HTR-8/SVneo (cell line): Measurements from ENCODE around the gene THADA.
"Not testable (repeated sequence)": the region's sequence is repeated elsewhere in the genome, so short reads cannot be mapped to it uniquely, and the experiment has no call there.

ENCODE experiments used
- DNase-seq: peaks from one replicate; pipeline ENCODE4 v3.0.0; 2011; ENCODE audit warnings: low spot score, mixed read lengths; ENCODE audit not compliant: insufficient read length
- FAIRE-seq: peaks from 2 replicates; lab custom pipeline; 2011; peaks lifted over from hg19 to GRCh38; lab: Jason Lieb, UNC

Gene THADA

DNA sequence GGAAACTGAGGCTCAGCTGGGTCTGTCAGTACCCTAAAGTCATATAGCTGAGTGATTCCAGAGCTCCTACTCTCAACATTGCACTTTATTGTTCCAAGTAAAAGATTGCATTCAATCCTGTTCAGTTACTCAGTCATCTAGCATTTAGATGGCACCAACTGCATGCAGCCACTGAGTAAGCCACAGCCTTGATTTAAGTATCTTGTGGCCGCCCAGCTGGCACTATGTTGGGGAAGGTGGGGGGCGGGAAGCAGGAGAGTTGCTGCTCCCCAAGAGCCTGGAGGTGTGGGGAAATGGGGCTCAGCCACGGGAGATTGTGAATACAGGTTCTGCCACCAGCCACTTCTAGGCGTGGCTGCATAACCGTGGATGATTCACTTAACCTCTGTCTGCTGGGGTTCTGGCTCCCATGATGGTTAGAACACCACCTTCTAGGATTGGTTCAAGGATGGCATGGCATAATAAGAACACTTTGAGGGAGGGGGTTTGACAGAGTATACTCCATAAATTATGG is 386.6 kb downstream of the THADA start:
- no peak for FAIRE-seq

DNA sequence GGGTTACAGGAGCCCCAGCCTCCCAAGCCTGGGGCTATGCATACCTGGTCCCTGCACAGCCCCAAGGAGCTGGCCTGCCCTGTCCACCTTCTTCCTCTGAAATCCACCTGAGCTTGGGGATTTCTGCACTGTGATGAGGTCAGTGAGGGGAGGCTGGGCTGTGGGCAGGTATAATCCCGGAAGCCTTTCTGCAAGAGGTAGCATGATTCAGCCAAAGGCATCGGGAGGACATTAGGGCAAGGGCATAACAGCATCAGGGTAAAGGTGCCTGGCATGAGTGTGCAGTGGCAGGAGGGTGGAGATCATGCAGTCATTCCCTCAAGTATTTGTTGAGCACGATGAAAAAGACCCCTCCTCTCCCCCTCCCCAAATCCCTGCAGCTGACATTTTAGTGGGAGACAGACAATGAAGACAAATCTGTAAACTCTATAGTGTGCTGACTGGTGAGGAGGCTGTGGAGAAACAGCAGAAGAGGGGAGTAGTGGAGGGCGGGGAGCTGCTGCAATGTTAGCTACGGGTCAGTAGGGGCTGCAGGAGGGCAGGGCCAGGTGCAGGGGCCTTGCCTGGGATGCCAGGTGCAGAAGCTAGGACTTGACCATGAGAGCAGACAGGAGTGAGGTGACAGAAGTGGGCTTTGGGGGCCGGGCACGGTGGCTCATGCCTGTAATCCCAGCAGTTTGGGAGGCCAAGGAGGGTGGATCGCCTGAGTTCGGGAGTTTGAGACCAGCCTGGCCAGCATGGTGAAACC is 388.1 kb downstream of the THADA start:
- no peak for DNase-seq
- FAIRE-seq = no peak

More for the DNA sequence above, 386.6 kb downstream of the THADA start:
- no peak for DNase-seq

DNA sequence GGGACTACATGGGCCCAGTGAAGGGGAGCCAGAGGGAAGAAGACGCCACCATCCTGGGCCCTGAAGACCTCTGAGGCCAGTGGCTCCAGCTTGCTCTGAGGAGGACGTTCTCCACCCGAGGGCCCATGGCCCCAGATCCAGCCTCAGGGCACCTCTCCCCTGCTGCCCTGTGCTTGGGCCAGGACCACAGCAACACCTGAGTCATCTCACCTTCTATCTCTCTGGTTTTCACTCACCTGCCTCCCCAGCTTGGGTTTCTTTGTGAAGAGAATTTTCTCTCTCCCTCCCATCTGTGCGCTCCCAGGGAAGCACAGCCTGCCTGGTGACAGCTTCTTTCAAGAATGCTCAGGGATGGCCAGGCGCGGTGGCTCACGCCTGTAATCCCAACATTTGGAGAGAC is 389.2 kb downstream of the THADA start:
- FAIRE-seq (no peak), DNase-seq (no peak)

DNA sequence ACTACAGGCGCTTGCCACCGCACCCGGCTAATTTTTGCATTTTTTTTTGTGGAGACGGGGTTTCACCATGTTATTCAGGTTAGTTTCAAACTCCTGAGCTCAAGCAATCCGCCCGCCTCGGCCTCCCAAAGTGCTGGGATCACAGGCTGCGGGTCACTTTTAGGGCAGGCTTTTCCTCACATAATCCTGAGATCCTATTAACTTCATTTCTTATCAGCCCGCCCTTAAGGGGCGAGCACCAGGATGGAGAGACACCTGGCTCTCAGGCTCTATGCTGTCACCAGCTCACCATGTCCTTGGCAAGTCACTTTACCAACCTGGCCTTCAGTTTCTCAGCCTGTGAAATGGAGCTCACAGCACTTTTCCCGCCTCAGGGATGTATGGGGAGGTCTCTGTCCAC is 392.5 kb downstream of the THADA start:
- DNase-seq (no peak), FAIRE-seq (no peak)

DNA sequence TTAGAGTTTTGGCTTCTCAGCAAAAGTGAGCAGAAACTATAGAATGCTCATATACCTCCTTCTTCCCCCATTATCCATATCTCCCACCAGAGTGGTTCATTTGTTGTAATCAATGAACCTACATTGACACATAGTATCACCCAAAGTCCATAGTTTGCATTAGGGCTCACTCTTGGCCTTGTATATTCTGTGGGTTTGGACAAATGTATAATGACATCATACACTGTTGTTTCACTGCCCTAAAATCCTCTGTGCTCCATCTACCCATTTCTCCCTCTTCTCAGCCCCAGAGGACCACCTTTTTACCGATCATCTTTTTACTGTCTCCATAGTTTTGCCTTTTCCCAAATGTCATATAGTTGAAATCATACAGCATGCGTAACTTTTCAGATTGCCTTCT is 393.5 kb downstream of the THADA start:
- FAIRE-seq (no peak), DNase-seq (no peak)

DNA sequence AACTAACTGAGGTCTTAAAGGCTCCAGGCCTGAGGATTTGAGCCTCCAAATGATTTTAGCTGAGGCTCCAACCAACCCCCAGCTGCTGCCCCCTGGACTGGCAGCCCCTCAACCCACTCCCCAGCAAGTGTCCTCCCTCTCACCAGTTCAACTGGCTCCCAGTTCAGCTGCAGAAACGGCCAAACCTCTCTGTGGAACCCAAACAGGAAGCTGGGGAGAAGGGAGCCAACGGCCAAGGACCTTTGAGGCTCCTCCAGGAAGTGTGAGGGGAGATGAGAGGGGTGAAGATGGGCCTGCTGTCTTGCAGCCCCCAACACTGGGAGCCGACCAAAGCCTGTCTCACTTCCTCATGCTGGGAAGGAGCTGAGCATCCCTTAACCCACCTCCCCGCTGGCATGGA is 394.3 kb downstream of the THADA start:
- FAIRE-seq (no peak), DNase-seq (no peak)

DNA sequence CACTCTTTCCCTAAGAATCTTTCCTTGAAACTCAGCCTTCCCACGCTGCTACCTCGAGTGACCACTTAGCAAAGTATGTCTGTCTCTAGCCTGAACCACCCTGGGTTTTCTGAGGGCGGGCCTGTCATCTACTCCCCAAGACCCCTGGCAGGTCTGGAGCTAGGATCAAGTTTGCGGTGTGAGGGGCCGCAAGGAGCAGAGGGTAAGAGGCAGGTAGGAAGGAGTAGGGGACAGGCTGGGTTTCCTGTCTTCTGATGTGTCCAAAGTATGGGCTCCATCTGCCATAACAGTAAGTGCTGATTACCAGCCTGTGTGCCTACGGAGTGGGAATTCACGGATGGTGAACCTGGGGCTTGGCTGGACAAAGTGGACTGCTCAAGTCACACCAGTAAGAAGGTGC is 394.8 kb downstream of the THADA start:
- DNase-seq (no peak), FAIRE-seq (no peak)

DNA sequence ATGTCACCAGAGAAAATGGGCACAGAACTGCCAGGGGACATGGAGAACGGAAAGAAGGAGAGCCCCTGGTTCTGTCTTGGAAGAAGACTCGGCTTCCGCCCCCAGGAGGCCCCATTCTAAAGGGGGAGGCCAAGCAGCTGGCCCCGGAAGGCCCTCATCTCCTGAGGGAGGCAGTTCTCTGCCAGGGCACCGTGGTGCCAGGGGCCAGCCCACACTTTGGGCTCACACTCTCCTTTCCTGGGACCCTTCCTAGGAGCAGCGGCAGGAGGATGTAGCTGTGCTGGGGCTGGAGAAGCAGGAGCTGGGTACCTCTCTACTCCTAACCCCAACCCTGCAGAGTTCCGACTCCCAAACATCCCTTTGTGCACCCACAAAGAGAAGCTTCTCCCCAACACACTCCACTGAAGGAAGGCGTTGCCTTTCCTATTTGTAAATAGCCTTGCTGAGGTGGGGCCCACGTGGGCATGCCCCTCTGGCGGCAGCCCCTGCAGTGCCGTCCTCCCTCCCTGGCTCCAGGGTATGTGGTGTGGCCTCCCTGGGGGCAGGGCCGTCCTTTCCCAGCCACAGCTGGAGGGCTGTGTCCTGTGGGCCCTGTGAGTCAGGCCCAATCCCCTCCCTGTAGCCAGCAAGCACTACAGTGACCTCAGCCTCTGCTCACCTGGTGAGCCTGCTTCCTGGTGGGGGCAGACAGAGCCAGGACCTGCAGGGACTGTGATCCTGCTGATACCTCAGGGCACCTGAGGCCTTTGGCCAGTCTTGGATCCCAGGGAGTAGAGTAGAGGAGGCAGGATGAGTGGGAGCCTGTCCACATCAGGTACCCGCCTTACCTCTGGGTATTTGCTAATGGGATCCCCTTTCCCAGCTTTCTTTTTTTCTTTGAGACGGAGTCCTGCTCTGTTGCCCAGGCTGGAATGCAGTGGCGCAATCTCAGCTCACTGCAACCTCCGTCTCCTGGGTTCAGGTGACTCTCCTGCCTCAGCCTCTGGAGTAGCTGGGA is 396.0 kb downstream of the THADA start:
- DNase-seq (no peak), FAIRE-seq (no peak)

DNA sequence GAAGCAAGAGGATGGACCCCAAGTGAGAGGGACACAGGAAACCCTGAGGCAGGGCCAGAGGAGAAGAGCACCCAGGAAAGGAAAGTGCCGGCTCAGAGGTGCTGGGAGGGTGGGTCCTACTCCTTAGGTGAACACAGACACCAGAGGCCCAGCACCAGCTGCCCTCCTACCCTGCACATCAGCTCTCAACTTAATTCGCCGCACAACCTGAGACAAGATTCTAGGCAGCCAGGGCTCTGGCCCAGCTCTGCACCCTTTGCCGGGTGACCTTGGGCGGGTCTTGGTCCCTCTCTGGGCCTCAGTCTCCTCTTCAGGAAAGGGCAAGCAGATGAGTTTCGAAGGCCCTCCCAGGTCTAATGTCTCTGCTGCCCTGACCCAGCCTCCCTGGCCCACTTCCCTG is 397.6 kb downstream of the THADA start:
- DNase-seq (no peak), FAIRE-seq (no peak)

DNA sequence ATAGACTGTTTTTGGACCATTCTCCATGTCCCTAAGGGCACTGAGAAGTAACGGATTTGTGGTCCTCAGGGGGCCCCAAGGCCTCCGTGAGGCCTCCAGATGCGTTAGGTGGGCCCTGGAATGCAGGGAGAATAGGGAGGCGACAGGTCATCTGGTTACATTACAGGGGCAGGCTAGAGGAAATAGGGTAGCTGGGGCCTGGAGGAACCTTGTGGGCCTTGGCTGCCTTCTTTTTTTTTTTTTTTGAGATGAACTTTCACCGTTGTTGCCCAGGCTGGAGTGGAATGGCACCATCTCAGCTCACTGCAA is 398.3 kb downstream of the THADA start:
- no peak for DNase-seq
- FAIRE-seq = no peak

DNA sequence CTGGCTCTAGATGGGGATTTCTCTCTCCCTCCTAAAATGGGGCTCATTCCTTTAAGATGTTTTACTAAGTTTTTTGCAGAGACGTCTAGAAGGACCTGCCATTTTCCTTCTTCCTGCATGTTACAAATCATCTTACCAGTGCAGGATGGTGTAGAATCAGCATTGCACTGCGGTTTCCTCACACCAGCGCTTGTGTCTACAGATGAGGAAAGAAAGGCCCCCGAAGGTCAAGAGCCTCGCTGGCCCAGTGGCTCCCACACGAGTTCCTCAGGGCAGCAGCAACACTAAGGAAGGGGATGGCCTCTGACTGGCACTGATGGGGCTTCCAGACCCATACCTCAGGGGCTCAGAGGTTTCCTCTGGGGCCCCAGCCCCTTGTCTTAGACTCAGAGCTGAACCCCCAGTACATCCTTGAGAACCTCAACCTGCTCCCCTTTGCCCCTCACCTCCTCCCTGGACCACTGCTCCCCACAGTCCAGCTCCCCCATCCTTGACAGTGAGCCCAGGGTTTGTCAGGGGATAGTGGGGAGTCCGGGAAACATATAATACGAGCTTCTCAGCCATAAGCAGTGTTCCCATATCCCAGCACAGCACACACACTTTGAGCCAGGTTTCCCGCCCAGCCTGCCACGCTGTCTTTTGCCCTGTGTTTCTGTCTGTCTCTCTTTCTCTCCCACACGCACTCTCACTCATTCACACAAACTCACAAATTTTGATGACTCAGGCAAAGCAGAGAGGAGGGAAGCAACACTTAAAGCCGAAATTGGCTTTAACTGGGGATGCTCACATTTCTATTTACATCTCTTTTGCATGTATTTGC is 398.9 kb downstream of the THADA start:
- FAIRE-seq = no peak
- no peak for DNase-seq

DNA sequence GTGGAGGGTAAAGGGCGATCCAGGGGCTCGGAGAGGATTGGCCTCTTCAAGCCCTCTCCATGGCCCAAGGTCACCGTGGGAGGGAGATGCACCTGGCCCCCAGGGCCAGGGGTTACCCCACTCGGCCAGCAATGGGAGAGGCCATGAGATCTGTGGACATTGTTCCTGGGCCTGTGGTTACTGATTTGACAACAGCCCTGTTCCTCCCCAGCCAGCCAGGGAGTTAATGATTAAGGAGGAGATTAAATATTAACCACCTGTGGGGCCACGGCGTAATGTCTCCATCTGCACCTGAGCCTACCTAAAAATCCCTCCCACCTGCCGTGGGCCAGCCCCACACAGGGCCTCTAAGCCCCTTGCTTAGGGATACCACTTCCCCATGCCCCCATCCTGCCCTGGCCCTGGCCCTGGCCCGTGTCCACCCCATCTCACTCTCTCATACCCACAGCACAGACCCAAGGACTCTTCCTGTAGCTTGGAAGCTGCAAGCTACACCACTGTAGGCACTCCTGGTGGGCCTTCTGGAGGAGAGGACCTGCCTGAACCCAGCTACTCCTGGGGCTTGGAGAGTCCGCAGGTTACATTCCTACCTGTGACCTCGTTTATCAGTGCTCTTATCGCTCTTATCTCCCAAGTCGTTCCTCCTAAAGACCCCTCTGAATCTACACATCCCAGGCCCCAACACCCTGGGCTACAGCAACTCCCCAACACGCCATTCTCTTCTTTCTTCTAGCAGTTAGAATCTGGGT is 401.5 kb downstream of the THADA start:
- DNase-seq = no peak
- no peak for FAIRE-seq

DNA sequence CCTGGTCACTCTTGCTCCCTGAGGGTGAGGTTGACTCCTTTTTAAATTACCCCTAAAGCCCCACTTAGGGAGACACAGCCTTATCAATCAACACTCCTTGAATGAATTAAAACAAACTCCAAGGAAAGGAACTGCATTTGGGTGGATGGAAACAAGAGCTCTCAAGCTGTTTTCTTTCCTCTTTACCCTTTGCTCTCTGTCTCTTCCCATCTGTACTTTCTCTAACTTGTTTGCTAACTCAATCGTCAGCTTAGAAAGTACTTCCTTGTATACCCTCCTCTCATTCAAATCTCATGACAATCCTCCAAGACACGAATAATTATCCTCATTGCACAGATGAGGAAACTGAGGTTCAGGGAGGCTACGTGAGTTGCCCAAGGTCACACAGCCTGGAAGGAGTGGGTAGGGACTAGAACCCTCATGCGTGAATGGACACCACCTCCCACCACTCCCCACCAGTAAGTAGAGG is 402.2 kb downstream of the THADA start:
- no peak for FAIRE-seq
- DNase-seq = no peak

DNA sequence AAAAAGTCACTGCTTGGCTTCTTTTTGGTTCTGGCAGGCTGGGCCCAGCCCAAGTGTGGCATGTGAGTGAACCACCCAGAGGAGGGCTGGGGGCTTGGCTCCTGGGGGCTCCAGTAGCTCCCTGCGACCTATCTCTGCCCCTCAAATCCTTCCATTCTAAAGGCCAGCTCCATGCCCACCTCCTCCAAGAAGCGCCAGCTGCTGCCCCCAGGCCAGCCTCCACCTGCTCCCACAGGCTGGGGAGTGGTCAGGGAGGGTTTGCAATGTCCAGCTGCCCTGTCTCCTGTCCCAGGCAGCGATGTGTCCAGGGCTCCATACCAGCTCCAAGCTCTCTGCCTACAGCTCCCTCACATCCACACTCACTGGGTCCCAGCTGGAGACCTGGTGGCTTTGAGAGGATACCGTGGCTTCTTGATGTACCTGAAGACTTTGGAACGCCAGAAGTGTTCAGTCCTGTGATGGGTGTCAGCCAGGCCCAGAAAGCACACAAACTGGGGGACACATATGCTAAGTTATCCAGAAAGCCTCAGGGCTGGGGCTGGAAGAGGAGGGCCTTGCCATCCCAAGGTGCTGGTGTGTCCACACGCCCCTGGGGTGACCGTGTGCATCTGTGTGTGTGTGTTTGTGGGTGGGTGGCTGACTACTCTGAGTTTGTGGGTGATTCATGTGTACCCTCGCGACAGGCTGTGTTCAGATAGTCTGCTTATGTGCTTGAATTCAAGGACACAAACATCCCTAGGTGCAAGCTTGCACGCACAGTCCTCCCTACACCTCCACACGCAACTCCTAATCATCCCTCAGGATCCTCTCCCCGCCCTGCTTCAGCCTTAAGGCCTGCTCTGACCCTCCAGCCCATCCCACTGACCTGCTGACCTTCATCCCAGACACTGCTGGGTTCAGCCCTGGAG is 402.8 kb downstream of the THADA start:
- DNase-seq (no peak), FAIRE-seq (no peak)

DNA sequence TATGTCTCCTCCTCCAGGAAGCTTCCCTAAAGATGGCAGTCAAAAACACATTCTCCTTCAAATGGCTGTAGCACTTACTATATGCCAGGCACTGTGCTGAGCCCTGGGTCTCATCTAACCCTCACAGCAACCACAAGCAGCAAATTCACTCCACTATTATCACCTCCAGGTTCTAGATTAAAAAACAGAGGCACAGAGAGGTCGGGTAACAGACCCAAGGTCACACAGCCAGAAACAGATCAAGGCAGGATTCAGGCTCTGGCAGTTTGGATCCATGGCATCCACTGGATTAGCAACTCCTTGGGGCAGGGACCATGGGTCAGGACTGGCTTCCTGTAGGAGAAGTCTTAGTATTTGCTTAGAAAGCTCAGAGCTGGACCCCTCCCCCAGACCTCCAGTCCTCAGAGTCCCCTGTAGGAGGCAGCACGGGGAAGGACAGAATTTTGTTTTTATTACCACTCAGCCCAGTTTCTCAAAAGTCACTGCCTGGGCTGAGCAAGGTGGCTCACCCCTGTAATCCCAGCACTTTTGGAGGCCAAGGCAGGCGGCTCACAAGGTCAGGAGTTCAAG is 403.8 kb downstream of the THADA start:
- no peak for FAIRE-seq

DNA sequence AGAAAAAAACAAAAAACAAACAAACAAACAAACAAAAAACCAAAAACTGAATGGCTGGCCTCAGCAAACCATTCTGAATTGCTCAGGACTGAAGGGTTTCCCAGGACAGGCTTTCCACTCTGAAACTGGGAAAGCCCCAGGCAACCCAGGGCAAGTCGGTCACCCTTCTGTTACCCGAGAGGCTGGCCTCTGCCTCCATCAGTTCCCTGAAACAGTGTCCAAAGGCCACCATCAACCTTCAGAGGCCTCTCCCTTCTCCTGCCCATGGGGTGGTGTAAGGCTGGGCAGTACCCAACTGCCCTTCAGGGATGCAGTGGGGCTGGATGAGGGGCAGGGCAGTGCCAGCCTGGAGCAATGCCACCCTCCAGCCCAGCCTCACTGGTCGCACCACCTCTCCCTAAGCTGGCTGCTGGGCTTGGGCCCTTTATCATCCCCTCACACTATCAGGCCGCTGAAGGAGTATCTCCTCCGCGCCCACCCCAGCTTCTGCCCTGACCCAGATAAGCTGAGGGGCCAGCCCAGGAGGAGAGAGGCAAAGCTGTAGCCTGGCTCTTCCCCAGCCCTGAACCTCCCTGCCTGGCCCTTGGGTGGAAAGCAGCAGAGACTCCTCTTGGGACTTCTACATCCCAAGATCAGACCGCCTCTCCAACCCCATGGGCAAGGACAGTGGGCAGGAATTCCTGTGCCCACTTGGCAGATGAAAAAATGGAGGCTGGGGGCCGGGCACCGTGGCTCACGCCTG is 405.4 kb downstream of the THADA start:
- DNase-seq (no peak), FAIRE-seq (no peak)

More for the DNA sequence above, 403.8 kb downstream of the THADA start:
- DNase-seq = no peak

DNA sequence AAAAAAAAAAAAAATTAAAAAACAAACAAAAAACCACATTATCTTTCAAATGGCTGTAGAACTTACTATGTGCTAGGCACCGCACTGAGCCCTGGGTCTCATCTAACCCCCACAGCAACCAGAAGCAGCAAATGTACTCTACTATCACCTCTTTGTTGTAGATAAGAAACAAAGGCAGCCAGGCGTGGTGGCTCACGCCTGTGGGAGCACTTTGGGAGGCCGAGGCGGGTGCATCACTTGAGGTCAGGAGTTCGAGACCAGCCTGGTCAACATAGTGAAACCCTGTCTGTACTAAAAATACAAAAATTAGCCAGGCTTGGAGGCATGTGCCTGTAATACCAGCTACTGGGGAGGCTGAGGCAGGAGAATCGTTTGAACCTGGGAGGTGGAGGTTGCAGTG is 406.0 kb downstream of the THADA start:
- not testable (repeated sequence) for FAIRE-seq, DNase-seq
